Nephron progenitor cell (in vitro differentiated cells): ENCODE measurements around the gene S100A14.
"Not testable (repeated sequence)": the region's sequence is repeated elsewhere in the genome, so short reads cannot be mapped to it uniquely, and the experiment has no call there.

Experiments
- DNase-seq: peaks from one replicate; pipeline ENCODE4 v3.0.0; 2021
- H3K27ac Mint-ChIP-seq: 2 replicates; pipeline ENCODE4 v1.8.0; 2021; ENCODE audit warnings: mild to moderate bottlenecking, moderate library complexity, mixed read lengths
- H3K27me3 Mint-ChIP-seq: 2 replicates; pipeline ENCODE4 v1.8.0; 2021; ENCODE audit warnings: mild to moderate bottlenecking, low read depth, mixed read lengths; ENCODE audit not compliant: poor library complexity
- H3K36me3 Mint-ChIP-seq: 2 replicates; pipeline ENCODE4 v1.8.0; 2021; ENCODE audit warnings: low read depth, mixed read lengths
- H3K4me1 Mint-ChIP-seq: 2 replicates; pipeline ENCODE4 v1.8.0; 2021; ENCODE audit warnings: mixed read lengths
- H3K4me3 Mint-ChIP-seq: 2 replicates; pipeline ENCODE4 v1.8.0; 2021; ENCODE audit warnings: mild to moderate bottlenecking, moderate library complexity, mixed read lengths
- H3K9me3 Mint-ChIP-seq: 2 replicates; pipeline ENCODE4 v1.8.0; 2021; ENCODE audit warnings: mild to moderate bottlenecking, moderate library complexity, mixed read lengths
- CTCF ChIP-seq: fragments of 200-600 bp; sonication (generic); IDR thresholded peaks from 2 replicates; pipeline ENCODE4 v1.5.0; 2021; ENCODE audit warnings: antibody characterized with exemption

Gene S100A14

GRCh38 chr1:153587314-153587713 is 28.8 kb downstream of the S100A14 start:
- H3K36me3 Mint-ChIP-seq = no peaks in the 10 kb centered on the region
- peaks cover 42% of the 10 kb centered on the region for H3K4me1 Mint-ChIP-seq
- no peaks in the 10 kb centered on the region for H3K9me3 Mint-ChIP-seq
- no peak for TF ChIP-seq CTCF
- DNase-seq = no peak
- no peak overlapping the region for H3K27ac Mint-ChIP-seq
- peaks cover 9% of the 10 kb centered on the region for H3K27me3 Mint-ChIP-seq
- no peak overlapping the region for H3K4me3 Mint-ChIP-seq

GRCh38 chr1:153586347-153586746 is 29.8 kb downstream of the S100A14 start:
- Mint-ChIP-seq H3K4me1 (peaks cover 42% of the 10 kb centered on the region), H3K36me3 (no peaks in the 10 kb centered on the region), H3K27ac (peak overlapping the region; percentile 94), H3K9me3 (no peaks in the 10 kb centered on the region), H3K4me3 (no peak overlapping the region), H3K27me3 (peaks cover 9% of the 10 kb centered on the region)
- no peak for DNase-seq
- TF ChIP-seq CTCF = no peak

- Mint-ChIP-seq H3K9me3 (no peaks in the 10 kb centered on the region), H3K4me1 (peaks cover 42% of the 10 kb centered on the region), H3K36me3 (no peaks in the 10 kb centered on the region), H3K27me3 (peaks cover 9% of the 10 kb centered on the region), H3K4me3 (no peak overlapping the region), H3K27ac (no peak overlapping the region)
- TF ChIP-seq CTCF = no peak
- no peak for DNase-seq
Observed at GRCh38 chr1:153585006-153585405, 31.1 kb downstream of the S100A14 start.

- DNase-seq = no peak
- no peaks in the 10 kb centered on the region for H3K9me3 Mint-ChIP-seq
- peaks cover 3% of the 10 kb centered on the region for H3K27me3 Mint-ChIP-seq
- H3K4me1 Mint-ChIP-seq = peaks cover 42% of the 10 kb centered on the region
- no peak overlapping the region for H3K27ac Mint-ChIP-seq
- no peaks in the 10 kb centered on the region for H3K36me3 Mint-ChIP-seq
- TF ChIP-seq CTCF = no peak
- H3K4me3 Mint-ChIP-seq = no peak overlapping the region
Observed at GRCh38 chr1:153583976-153584375, 32.1 kb downstream of the S100A14 start.

GRCh38 chr1:153583514-153583913 is 32.6 kb downstream of the S100A14 start:
- H3K9me3 Mint-ChIP-seq, H3K36me3 Mint-ChIP-seq, H3K27me3 Mint-ChIP-seq, H3K4me3 Mint-ChIP-seq, DNase-seq, H3K27ac Mint-ChIP-seq: not testable (repeated sequence)
- peaks cover 41% of the 10 kb centered on the region for H3K4me1 Mint-ChIP-seq

- H3K27me3 Mint-ChIP-seq, H3K9me3 Mint-ChIP-seq, H3K36me3 Mint-ChIP-seq, DNase-seq, H3K27ac Mint-ChIP-seq, H3K4me3 Mint-ChIP-seq: not testable (repeated sequence)
- H3K4me1 Mint-ChIP-seq = peaks cover 44% of the 10 kb centered on the region
Observed at GRCh38 chr1:153582836-153583235, 33.3 kb downstream of the S100A14 start.

GRCh38 chr1:153578936-153579335 is 37.2 kb downstream of the S100A14 start:
- H3K27ac Mint-ChIP-seq = no peak overlapping the region
- peaks cover 15% of the 10 kb centered on the region for H3K4me1 Mint-ChIP-seq
- no peak for DNase-seq
- peaks cover 19% of the 10 kb centered on the region for H3K9me3 Mint-ChIP-seq
- no peak overlapping the region for H3K4me3 Mint-ChIP-seq
- H3K27me3 Mint-ChIP-seq = no peaks in the 10 kb centered on the region
- no peaks in the 10 kb centered on the region for H3K36me3 Mint-ChIP-seq
- TF ChIP-seq CTCF = no peak
